Measurements from ENCODE around the gene ANKMY1.

ANKMY1 gene

DNA sequence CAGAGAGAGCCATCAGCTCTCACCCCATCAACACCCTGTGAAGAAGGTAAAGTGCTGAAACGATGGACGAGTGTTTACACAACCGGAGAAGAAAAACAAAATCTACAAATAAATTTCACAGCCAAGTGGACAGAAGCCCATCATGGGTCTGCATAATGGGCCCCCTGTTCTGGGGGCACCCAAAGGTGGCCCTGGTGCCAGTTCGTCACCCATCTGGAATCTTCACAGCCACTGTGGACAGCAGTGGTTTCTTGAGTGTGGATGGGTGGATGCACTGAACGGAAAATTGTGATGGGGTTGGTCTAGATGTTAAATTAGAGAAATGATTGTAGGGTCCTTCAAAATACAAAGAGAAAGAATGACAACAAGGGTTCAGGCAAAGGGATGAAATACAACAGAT is 38.8 kb downstream of the ANKMY1 start:
- no peak for DNase-seq

DNA sequence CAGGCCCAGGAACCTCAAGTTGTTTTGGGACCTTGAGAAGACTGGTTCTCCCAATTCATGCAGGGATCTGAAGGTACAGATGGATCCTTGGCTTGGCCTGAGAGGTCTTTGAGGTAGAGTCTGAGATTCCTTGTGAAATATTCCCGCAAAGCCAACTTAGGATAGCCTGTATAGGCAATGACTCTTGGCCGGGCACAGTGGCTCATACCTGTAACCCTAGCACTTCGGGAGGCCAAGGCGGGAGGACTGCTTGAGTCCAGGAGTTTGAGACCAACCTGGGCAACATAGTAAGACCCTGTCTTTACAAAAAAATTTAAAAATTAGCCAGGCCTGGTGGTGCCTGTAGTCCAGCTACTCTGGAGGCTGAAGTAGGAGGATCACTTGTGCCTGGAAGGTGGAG is 40.4 kb downstream of the ANKMY1 start:
- no peak for DNase-seq

DNA sequence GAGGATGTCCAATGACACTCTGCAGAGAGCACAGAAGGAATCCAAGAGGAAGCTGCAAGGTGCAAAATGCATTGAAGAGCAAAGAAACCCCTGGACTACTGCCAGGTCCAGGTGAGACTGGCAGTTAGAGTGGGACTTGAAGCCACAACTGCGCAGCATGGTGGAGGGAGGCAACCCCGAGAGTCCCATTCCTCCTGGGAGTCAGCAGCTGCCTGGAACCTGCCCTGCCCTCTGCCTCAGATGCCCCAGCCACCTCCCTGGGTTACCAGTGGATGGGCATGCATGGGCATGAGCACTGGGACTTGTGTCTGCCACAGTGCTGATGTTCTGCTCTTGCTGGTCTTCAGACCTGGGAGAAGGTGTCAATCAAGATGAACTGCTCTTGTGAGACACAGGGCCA is 43.2 kb downstream of the ANKMY1 start:
- no peak for DNase-seq

DNA sequence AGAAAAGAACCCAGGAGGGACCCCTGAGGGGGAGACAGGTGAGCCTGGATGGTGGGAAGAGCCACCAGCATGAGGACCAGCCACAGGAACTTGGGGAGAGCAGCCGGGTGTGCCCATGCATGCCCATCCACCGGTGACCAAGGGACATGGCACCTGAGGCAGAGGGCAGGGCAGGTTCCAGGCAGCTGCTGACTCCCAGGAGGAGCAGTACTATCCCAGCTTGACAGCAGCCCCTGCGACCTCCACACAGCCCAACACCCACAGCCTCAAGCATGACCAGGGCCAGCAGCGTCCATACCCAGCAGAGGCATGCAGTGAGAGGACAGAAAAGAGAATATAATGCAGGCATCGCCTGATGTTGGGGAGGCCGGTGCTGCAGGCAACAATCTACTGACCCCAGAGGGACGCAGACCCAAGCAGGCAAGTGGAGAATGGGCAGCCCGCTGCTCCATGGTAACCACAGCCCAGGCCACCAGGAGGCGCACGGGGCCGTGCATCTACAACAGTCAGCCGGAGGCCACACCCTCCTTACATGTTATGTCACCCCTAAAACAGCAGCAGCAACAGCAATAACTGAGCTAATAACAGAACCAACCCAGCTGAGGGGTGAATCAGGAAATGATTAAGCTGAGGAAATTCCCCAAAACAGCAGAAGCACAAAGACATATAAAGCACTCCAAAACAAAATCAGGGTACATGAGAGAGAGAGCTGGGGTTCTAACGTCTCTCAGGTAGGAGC is 44.1 kb downstream of the ANKMY1 start:
- DNase-seq: peak; percentile 93

DNA sequence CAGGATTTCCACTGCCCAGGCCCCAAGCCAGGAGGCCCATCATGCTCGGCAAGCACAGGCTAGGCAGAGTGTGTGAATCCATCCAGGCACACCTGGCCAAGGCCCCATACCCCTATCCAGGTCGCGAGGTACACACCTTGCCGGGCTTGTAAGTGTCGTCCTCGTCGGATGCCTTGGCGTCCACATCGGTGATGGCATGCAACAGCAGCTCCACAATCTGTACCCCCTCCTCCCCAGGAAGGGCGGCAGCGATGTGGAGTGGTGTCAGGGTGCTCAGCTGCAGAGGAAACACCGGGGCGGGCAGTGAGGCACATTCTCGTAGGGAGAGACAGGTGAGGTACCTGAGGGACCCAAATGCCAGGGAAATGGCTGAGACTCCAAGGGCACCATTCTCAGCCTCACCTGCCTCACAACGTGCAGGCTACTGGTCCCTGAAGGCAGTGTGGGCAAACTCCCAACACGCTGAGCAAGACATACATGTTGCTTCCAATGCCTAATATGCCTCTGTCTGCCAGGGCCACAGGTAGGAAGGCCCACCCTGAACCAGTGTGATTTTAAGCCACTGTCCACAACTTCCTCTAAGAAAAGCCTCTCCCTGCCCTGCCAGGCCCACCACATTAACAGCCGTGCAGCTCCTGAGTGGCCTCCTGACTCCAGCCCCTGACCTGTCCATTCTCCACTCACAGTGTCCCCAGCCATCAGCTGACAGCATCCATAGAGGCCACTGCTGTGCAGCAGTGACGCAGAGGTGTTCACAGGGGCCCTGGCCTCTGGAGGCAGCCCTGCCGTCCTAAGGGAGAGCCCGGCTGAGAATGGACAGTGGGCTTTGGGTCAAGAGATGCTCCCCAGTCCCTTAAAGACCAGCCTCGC is 44.9 kb downstream of the ANKMY1 start:
- DNase-seq: no peak

DNA sequence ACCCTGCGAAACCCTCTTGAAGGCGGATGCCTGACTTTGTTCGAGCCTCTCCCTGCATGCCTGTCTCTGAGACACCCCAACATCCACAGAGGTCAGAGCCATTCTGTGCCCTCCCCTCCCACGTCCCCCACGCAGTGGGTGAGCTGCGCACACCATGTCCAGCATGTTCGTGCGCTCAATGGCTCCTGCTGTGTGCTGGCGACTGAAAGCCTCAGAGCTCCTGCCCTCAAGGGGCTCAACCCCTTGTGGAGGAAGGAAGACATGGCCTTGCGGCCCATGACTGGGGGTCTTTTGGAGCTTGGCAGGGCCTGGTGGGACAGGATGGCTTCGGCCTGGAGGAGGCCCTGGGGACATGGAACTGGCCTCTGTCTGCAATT is 45.7 kb downstream of the ANKMY1 start:
- DNase-seq: no peak

DNA sequence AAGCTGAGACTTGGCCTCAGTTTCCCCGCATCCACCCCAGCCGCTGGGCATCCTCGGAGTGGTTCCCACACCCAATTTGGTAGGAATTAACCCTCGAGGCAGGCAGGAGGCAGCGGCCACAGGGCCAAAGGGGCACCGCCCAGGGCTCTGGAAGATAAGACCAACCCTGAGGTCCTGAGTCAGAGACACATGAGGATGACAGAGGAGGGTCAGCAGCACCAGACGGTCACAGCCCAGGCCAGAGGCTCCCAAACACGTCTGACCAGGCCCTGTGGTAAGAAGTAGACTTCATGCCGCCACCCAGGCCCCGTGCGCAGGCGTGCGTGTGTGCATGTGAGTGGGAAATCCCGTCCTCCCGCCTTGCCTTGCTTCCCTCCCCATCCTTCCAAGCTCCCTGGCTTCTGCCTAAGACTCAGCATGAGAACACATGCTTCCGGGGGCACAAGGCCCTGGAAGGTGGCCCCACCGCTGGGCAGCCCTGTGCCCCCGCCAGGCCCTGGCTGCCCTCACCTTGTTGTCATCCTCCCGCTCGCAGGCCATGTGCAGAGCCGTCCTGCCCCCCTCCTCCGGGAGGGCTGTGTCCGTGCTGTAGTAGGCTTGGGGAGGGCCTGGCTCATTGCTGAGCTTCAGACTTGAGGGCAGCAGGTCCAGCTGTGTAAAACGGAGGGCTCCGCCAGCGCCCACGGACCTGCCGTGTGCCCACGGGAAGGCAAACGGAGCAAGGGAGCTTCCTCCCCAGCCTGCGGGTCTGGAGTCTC is 46.3 kb downstream of the ANKMY1 start:
- DNase-seq: no peak

DNA sequence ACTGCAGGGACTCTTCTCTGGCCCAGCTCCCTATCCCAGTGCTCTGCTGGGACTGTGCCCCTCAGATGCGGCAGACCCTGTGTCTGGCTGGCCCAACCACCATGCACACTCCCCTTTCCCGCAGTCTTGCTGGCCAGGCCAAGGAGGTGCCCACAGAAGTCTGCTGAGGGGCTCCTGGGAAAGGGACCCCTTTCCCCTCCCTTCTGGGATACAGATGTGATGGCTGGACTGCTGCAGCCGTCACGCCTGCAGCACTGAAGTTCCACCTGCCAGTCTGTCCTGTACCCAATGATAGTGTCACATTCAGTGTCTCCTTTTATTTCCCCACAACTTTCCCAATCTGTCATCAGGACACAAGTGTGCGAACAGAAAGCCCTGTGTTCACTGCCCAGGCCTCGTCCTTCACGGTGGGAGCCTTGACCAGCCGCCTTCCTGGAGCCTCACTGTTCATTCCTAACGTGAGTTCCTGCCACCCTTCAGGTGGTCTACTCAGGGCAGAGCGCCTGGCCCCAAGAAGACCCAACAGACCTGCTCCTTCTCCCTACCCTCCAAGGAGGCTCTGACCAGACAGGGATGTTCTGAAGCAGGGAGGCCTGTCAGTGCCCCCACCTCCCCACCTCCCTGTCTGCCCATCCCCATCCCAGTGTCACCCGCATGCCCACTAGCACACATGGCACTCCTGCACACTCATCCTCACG is 47.1 kb downstream of the ANKMY1 start:
- DNase-seq: no peak

DNA sequence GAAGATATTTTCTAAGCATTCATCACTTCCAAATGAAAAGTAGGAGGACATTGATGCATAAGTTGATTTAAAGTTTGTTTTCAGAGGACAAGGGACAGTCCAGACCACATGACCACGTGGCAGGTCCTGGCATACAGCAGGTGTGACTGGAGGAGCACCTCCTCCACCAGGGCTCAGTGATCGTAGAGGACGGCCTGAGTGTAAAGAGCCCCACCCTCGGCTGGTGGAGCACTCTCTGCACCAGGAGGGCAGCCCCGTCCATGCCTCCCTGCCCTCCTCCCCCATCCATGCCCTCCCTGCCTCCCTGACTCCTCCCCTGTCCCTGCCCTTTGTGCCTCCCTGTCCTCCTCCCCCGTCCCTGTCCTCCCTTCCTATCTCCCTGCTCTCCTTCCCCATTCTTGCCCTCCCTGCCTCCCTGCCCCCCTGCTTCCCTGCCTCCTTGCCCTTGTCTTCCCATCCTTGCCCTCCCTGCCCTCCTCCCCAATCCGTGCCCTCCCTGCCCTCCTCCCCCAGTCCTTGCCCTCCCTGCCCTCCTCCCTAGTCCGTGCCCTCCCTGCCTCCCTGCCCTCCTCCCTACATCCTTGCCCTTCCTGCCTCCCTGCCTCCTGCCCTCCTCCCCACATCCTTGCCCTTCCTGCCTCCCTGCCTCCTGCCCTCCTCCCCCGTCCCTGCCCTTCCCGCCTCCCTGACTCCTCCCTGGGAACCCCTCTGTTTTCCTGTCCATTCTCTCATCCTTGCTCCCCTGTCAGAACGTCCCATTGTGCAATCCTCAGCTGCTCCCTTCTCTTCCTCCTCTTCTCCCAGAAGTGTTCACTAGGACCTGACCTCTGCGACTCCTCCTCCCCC is 47.9 kb downstream of the ANKMY1 start:
- no peak for DNase-seq

DNA sequence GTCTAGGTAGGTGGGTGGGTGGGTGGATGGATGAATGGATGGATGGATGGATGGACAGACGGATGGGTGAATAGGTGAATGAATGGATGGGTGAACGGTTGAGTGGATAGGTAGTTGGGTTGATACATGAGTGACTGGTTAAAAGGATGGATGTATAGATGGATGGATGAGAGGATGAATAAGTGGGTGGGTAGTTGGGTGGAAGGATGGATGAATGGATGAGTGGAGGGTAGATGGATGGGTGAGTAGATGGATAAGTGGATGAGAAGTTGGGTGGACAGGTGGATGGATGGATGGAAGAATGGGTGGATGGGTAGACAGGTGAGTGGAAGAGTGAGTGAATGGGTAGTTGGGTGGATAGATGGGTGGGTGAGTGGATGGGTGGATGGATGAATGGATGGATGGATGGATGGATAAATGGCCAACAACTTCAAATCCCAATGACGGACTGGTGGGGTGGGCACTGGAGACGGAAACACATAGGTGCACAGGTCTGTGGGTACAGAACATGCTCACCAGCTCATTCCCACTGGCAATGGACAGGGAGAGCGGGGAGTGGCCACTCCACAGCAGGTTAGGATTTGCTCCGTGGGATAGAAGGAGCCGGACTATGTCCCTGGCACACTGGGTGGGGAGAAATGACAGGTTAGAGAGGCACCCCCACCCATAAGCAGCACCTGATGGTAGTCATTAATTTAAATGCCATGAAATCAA is 48.8 kb downstream of the ANKMY1 start:
- no peak for DNase-seq

DNA sequence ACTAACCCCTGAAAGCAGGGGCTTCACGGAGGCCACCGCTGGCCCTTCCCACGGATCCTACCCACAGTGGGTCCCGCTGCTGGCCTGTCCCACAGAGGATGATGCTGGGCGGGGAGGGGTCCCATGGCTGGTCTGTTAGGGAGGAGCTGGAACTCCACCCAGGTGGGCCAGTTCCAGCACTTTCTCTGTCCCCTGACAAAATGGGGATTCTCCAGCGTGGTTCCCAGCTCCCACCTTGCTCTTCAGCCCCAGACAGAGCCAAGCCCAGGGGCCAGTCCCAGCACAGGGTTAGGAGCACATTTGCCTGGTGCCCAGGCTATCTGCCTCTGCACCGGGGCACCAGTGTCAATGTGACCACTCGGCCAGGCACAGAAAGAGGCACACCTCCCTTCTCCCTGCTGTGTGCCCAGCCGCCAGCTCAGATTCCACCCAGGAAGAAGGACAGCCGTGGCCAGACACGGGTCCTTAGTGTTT is 50.0 kb downstream of the ANKMY1 start:
- no peak for DNase-seq

DNA sequence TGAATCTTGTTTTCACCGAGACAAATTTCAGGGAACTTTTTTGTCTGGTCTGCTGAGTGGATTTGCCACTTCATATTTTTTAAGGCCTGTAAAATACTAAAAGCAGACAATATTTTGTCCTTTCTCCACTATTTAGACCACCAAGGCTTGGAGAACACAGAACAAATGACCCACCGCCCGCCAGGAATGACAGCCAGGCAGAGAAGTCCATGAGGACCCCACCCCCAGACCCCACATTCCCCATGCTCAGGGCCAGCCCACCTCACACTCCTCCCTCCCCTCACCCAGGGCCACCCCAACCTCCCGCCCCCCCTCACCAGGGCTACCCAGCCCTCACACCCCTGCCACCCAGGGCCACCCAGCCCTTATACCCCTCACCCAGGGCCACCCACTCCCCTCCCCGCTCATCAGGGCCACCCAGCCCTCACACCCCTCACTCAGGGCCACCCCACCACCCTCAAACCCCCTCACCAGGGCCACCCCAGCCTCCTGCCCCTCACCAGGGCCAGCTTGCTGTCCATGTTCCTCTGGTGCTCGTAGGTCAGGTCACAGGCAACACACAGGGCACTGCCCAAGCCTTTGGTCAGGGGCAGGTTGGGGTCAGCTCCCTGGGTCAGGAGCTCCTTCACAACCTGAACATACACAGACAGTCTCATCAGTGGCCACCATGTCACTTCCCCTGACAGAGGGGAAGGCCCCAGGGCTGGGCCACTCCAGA is 50.6 kb downstream of the ANKMY1 start:
- no peak for DNase-seq

DNA sequence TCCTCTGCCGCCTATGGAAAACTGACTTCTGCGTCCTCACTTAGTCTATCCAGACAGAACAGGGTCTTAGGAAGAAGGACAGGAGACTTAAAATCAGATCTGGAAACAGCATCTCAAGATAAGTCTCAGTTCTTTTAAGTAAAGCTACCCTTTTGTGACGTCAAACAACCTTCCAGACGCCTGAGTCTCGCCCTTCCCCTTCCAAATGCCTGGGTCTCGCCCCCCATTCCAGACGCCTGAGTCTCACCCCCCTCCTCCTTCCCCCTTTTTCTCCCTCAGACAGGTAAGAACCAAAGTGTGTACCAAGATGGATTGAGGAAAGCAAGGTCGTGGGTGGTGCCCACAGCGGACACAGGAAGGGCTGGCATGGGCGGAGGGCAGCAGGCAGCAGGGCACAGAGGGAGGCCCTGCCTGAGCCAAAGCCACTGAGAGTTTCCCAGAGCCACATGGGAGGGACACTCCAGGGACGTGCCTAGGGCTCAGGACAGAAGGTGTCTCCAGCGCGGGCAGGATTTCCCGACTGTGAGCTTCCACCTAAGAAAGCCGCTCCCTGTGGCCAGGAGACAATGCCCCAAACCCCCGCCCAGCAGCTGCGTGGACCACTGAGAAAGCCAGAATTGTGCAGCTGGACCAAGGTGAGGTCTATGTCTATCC is 51.3 kb downstream of the ANKMY1 start:
- DNase-seq: no peak

DNA sequence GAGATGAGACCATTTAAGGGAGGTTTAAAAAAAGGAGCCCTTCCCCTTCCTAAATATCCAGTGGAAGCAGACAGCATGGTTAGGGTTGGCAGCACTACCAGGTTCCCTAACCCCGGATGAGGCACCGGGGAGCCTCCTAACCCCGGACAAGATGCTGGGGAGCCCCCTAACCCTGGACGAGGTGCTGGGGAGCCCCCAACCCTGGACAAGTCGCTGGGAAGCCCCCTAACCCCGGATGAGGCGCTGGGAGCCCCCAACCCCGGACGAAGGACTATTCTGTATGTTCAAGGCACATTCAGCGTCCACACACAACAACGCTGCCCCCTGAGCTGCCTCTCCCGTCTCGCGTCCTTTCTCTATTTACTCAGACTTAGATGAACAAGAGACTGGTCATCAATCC is 51.9 kb downstream of the ANKMY1 start:
- DNase-seq: no peak

DNA sequence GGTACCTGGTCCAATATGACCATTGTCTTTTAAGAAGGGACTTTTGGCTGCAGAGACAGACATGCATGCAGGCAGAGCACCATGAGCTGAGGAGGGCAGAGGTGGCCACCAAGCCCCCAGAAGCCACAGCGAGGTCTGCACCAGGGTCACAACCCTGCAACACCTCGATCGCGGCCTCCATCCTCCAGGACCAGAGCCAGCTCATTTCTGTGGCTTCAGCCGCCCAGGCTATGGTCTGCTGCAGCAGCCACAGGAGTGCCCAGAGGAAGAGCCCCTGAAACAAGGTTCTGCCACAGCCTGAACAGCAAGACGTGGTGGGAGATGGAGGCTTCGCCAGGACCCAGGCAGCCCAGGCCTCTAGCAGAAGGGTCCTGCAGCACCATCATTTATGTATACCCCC is 53.9 kb downstream of the ANKMY1 start:
- DNase-seq: no peak

DNA sequence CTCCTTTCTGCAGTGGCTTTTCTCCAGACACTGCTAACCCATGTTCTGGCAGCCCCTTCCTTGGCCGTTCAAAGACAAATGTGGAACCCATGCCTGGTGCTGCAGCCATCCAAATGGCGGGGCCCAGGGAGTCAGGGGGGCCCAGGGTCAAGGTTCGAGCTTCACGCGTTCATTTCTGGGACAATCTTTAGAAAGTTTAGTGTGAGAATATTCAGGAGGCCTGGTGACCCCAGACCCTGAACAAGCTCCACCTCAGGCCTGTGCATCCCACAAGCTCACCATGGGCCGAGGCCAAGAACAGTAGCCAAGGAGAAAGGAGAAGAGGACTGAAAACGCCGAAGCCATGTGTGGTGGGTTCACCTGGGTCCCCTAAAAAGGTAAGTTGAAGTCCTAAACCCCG is 54.4 kb downstream of the ANKMY1 start:
- no peak for DNase-seq

DNA sequence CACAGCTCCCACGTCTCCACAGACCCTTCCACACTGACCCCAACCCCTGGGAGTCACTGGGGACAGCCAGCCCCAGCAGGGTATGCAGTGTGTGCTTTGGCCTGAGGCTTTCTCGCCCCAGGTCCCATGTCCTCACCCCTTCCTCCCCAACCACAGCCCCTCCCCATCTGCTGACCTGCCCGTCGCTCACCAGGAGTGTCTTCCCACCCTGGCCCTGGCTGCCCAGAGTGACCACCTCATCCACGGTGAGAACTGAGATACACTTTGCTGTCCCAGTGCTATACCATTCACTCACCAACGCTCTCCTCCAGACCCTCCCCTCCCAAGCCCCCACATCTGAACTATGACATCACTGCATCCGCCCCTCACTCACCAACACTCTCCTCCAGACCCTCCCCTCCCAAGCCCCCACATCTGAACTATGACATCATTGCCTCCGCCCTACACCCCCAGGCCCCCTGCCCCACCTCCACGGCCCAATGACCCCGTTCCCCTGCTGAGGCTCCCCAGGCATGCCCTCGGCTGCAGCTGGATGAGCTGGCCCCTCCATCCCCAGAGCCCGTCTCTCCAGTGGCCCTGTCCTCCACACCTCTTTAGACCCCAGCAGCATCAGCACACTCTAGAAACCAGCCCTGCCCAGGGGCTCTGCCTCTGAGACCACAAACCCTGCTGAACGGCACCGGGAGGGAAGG is 55.2 kb downstream of the ANKMY1 start:
- DNase-seq: no peak

DNA sequence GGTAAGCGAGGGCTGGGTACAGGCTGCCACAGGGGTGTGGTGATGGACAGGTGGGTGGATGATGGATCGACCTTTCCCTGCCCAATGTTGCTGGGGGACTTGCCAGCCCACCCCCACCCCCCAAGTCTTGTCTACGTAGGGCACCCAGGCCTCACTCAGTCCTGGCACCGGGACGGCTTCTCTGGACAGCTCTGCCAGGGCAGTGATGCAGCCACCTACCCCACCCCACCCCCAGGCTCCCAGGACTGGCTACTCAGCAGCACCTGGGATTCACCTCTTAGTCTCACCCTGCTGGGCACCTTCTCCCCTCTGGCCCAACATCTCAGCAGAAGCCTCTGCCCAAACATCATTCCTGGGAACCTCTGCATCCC is 55.7 kb downstream of the ANKMY1 start:
- DNase-seq: no peak

DNA sequence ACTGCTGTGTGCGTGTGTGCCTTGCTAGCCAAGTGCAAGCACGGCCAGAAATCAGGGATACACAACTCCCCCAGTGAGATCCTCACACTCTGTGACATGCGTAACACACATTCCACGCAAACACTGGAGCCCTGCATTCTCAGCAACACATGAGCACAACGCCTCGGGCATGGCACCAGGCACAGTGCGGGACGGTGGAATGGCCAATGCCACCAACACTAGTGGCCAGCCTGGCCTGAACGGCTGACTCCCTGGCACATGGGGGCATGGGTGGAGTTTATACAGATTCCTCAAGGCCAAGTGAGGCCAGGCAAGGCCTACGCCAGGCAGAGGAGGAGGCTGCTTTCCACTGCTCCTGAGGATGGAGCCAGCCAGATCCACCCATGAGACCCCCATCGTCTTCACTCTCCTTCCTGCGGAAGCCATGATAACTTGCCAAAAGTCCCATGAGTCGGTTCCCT is 56.2 kb downstream of the ANKMY1 start:
- no peak for DNase-seq

Measured in CD4-positive, alpha-beta T cell treated with Interleukin-17A for 4 hours (primary cell).